NB4 (cell line): Measurements from ENCODE around the gene KRTAP9-6.
"Not testable (repeated sequence)": the region's sequence is repeated elsewhere in the genome, so short reads cannot be mapped to it uniquely, and the experiment has no call there.

Source experiments
- CTCF ChIP-seq: IDR thresholded peaks from one replicate; pipeline ENCODE4 v1.5.1; 2012; ENCODE audit warnings: low read depth, low read length
- MAX ChIP-seq: IDR thresholded peaks from 2 replicates; pipeline ENCODE4 v1.6.1; 2011; ENCODE audit warnings: low read depth, low read length

- TF ChIP-seq CTCF, MAX: not testable (repeated sequence)
These were observed 32.6 kb upstream of the KRTAP9-6 start, which contains the start of gene KRTAP9-3 for GRCh38 chr17:41232399-41233105.
